GM23248 (cell line): ENCODE measurements around the gene JKAMP.

Experiments used
- EZH2 ChIP-seq: fragments of 200-600 bp; sonication (generic); IDR thresholded peaks from 2 replicates; pipeline ENCODE4 v1.6.1; 2018; ENCODE audit warnings: antibody characterized with exemption, mild to moderate bottlenecking; ENCODE audit not compliant: insufficient read depth, poor library complexity, severe bottlenecking
- EZH2phosphoT487 ChIP-seq: fragments of 200-600 bp; sonication (generic); IDR thresholded peaks from 2 replicates; pipeline ENCODE4 v1.6.1; 2018; ENCODE audit warnings: antibody characterized with exemption, moderate library complexity, mild to moderate bottlenecking, low read depth; ENCODE audit not compliant: insufficient read depth

GRCh38 chr14:59482541-59483331, 1.6 kb upstream of the JKAMP start:
- no peak for TF ChIP-seq EZH2
- TF ChIP-seq EZH2phosphoT487, result no peak
